ENCODE data around the gene PAK5.

- TF ChIP-seq, protein P1, sequence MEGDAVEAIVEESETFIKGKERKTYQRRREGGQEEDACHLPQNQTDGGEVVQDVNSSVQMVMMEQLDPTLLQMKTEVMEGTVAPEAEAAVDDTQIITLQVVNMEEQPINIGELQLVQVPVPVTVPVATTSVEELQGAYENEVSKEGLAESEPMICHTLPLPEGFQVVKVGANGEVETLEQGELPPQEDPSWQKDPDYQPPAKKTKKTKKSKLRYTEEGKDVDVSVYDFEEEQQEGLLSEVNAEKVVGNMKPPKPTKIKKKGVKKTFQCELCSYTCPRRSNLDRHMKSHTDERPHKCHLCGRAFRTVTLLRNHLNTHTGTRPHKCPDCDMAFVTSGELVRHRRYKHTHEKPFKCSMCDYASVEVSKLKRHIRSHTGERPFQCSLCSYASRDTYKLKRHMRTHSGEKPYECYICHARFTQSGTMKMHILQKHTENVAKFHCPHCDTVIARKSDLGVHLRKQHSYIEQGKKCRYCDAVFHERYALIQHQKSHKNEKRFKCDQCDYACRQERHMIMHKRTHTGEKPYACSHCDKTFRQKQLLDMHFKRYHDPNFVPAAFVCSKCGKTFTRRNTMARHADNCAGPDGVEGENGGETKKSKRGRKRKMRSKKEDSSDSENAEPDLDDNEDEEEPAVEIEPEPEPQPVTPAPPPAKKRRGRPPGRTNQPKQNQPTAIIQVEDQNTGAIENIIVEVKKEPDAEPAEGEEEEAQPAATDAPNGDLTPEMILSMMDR (IDR thresholded peaks at IDR 0.05) = no peak
- no peak for TF ChIP-seq POLR2A (IDR thresholded peaks at IDR 0.05)
These were observed 330.6 kb downstream of the PAK5 start for GRCh38 chr20:9508240-9508661.

Measured in Peyer's patch (tissue), 4 donors.